ENCODE measurements around the gene ZNF578. TPM values are rescaled to one million over a fixed set of nuclear protein-coding genes. Genes with fewer than 3 reads are reported as not detected.

Gene ZNF578
- total and polyA plus RNA-seq, 2 of the 8 experiments (the other 6 are each of a cell fraction or from before 2014, with no cell fraction given), result 1.6 to 4.2 TPM

GRCh38 chr19:52522551-52522950, 69.2 kb downstream of the ZNF578 start (continued):
- TF ChIP-seq POLR2AphosphoS5 (IDR thresholded peaks at IDR 0.05; ENCODE audit: low read depth, low read length), result no peak
- TF ChIP-seq CBX8 (IDR thresholded peaks at IDR 0.05; ENCODE audit: borderline replicate concordance, low read depth, low read length), result no peak

Measured in H1 (cell line).